ENCODE results near the gene LANCL3.
"Not testable (repeated sequence)": the region's sequence is repeated elsewhere in the genome, so short reads cannot be mapped to it uniquely, and the experiment has no call there.

The LANCL3 gene
- total RNA-seq, result 0.62 to 2.7 (median 2.5) reads per million in 4 experiments

DNA sequence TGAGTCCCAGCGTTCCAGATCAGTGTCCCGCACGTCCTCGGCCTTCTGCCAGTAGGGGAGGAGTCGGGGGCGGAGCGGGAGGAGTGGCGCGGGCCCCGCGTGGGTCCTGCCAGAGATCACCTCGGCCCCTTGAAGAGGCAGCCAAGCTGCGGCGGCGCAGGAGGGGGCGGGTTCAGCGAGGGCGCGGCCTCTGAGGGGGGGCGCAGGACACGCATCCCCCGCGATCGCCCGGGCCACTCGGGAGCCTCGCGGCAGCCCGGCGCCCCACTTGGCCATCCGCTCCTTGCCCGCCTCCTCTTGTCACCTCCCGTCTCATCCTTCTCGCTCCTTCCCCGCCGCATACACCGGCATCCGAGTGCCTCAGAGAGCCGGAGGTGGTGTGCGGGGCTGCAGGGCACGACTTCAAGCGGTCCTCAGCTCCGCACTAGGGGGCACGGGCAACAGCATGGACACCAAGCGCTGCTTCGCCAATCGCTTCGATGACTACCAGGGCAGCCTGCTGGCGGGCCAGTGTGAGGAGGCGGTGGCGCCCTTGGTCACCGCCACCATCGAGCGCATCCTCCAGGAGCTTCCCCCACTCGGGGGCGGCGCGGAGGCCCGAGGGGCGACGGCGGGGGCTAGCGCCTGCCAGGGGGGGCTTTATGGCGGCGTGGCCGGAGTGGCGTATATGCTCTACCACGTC, at the start of gene LANCL3:
TSS of gene LANCL3 (plus strand) at position 236 of the 682 bp plus-strand sequence. CDS start at position 446, 210 bp downstream.
- DNase-seq, result not testable (repeated sequence)

DNA sequence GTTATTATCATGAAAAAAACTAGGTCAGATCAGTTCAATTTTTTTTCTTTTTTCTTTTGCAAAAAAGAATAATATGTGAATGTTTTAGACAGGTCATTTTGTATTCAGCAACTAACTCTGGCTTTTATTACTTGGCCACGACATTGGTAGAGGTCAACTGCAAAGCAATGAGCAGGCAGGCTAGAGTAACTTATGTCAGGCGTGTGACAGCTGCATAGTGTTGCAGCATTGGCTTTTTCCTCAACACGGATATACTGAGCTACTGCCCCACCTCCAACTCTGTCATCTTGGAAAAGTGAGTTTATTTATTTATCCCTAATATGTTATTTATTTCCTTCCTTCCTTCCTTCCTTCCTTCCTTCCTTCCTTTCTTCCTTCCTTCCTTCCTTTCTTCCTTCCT, 47.8 kb upstream of the LANCL3 start:
- DNase-seq, result not testable (repeated sequence)

DNA sequence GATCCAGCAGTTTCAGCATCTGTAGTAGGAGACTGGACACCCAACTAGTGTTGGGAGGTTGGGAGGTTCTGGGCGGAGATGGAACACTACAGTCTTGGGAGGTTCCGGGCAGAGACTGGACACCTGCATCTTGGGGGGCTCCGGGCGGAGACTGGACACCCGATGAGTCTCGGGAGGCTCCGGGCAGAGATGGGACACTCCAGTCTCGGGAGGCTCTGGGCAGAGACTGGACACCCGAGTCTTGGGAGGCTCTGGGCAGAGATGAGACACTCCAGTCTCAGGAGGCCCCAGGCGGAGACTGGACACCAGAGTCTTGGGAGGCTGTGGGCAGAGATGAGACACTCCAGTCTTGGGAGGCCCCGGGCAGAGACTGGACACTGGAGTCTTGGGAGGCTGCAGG, 29.5 kb upstream of the LANCL3 start:
- no peak for DNase-seq

DNA sequence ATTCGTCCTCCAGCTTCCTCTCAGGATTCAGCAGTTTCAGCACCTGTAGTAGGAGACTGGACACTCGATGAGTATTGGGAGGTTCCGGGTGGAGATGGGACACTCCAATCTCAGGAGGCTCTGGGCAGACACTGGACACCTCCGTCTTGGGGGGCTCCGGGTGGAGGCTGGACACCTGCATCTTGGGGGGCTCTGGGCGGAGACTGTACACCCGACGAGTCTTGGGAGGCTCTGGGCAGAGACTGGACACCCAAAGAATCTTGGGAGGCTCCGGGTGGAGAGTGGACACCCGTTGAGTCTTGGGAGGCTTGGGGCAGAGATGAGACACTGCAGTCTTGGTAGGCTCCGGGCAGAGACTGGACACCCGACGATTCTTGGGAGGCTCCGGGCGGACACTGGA, 28.7 kb upstream of the LANCL3 start:
- DNase-seq, result no peak

DNA sequence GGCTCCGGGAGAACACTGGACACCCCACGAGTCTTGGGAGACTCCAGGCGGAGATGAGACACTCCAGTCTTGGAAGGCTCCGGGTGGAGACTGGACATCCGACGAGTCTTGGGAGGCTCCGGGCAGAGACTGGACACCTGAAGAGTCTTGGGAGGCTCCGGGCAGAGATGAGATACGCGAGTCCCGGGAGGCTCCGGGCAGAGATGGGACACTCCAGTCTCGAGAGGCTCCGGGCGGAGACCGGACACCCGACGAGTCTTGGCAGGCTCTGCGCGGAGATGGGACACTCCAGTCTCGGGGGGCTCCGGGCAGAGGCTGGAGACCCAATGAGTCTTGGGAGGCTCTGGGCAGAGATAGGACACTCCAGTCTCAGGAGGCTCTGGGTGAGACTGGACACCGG, 28.1 kb upstream of the LANCL3 start:
- DNase-seq, result no peak

DNA sequence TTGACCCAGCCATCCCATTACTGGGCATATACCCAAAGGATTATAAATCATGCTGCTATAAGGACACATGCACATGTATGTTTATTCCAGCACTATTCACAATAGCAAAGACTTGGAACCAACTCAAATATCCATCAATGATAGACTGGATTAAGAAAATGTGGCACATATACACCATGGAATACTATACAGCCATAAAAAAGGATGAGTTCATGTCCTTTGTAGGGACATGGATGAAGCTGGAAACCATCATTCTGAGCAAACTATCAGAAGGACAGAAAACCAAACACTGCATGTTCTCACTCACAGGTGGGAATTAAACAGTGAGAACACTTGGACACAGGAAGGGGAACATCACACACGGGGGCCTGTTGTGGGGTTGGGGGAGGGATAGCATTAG, 26.9 kb upstream of the LANCL3 start:
- DNase-seq, result not testable (repeated sequence)

DNA sequence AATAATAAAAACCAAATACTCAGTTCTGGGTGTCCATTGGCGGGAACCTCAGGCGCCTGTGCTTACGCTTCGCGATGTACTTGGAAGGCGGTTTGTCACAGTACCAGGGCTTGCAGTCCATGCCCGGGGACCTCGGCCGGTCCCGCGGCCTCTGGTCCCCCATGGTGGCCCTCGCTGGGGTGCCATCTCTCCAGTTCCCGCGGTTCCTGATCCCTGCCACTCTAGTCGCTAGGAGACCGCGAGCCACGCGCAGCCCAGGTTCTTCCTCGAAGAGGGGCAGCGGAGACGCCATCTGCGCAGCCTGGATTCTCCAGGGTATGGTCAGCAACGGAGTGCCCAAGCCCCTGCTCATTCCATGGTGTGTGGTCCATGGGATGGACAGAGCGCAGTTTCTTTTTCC, 26.4 kb upstream of the LANCL3 start:
- no peak for DNase-seq

DNA sequence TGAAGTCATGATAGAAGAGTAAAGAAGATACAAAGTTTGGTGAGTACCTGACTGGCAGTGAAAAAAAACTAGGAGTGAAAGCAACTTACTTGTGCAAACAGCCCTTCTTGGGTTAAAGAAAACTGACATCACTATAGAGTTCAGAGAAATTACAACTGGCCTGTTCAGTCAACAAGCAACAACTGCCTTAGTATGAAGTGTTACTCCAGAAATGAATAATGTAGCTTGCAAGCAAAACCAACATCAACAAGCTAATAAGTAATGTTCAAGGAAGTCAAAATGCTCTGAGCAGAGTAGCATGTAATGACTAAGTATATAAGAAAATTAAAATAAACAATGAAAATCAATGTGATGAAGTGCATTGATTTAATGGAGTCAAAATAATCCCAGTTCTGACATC, 21.8 kb upstream of the LANCL3 start:
- DNase-seq, result not testable (repeated sequence)

DNA sequence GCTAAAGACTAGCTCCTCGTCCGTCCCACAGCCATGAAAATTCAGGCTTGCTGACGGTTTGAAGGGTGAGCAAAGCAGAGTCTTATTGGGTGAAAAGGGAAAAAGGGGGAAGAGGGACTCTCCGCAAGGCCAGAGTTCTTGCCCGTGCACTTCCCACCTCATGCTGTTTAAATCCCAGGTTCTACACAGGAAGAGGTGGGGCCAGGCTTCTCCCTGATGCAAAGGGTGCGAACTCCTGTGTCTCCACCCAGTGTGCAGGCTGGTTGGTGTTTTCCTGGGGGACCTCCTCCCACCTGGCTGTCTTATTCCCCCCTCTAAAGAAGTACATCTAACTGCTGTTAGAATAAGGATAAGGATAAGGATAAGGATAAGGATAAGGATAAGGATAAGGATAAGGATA, 18.0 kb upstream of the LANCL3 start:
- DNase-seq, result no peak

DNA sequence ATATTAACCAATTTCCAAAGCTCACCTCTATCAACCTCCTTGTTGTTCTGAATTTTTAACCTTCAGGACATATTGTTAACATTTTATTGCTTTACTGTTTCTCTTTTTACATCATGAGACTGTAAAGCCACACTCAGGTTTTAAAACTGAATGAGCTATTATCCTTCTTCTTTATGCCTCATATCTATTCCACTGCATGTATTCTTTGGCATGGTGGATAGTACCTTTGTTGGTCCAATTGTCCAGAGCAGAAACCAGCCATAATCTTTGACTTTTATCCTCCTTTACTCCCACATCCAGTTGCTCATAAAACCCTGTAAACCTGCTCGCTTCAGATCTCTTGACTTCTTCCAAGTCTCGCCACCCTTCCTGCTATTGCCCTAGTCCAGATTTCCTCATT, 6.2 kb upstream of the LANCL3 start:
- not testable (repeated sequence) for DNase-seq

DNA sequence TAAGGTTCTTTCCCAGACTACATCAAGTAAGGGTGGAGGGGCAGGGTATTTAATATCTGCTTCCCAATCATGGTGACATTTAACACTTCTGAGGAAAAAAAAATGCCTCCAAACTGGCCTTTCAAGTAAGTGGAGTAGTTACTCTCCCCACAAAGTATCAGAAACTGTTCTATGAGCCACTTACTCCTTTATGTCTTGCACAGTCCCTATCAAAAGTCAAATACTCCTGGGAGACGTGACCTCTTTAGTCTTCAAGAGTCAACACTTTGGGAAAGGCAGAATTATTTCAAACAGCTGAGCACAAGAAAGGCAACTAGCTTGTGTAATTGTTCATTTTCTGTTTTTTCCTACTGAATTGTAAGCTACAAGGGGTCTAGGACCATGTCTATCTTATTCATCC, 1.1 kb upstream of the LANCL3 start:
- not testable (repeated sequence) for DNase-seq

DNA sequence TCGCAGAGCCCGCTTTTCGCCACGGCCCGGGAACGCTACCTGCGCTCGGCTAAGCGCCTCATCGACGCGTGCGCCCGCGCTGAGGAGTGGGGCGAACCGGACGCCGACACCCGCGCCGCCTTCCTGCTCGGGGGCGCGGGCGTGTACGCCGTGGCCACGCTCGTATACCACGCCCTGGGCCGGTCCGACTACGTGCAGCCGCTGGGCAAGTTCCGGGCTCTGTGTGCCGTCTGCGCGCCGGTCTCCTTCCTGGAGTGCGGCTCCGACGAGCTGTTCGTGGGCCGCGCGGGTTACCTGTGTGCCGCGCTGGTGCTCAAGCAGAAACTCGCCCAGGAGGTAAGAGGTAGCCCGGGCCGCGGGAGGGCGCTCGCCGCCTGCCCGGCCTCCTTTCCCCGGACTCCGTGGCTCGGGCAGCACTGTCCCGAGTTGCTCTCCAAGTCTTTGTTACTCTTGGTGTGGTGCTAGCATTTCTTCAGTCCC, 687 bp downstream of the LANCL3 start:
- DNase-seq, result not testable (repeated sequence)

DNA sequence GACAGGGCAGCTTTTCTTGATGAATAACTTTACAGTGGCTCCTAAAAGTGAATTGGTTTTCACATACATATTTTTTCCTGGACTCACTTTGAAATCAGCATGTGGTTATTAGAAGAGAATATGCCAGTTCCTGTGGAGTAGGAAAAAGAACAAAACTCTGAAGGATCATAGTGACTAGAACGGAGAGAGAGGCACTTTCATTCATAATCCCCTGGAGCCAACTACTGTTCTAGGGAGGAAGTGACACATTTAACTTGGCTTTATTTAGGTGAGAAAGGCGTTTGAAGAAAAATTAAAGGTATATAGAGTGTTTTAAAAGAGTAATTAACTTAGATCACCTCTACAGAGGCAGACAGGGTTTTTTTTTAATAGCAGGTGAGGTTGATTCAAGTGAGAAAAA, 1.7 kb downstream of the LANCL3 start:
- DNase-seq, result not testable (repeated sequence)

DNA sequence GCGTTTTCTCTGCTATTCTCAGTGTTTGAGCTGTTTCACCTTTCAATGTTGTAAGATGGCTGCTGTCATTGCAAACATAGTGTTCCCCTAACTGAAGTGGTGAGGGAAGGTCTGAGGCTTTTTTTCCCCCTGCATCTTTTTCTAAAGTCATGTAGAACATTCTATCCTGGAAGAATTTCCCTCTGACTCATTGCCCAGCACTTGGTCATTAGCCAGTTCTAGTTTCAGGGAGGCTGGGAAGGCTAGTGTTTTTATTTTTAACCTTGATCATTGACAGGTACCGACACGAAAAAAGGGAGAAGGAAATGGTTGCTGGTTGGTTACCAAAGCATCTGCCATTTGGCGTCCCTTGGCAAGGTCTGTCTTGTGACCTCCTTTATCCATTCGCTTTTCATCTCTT, 6.6 kb downstream of the LANCL3 start:
- no peak for DNase-seq

DNA sequence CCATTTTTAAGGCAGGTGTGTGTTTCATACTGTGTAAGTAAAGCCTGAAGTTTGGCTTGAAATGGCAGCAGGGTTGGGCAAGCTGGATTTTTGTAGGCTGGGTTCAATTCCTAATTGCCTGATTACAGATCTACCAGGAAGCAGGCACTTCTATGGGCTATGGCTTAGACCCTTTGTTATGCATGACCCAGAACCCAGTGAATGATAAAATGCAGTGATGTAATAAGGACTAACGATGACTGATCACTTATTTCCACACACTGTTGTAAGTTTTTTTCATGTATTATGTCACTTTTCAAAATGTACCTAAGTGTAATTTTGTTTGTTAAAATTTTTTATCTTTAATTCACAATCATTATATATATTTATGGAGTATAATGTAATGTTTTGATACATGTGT, 8.6 kb downstream of the LANCL3 start:
- DNase-seq, result no peak

DNA sequence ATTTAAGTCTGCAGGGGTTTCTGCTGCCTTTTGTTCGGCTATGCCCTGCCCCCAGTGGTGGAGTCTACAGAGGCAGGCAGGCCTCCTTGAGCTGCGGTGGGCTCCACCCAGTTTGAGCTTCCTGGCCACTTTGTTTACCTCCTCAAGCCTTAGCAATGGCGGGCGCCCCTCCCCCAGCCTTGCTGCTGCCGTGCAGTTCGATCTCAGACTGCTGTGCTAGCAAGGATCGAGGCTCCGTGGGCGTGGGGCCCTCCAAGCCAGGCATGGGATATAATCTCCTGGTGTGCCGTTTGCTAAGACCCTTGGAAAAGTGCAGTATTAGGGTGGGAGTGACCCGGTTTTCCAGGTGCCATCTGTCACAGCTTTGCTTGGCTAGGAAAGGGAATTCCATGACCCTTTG, 15.9 kb downstream of the LANCL3 start:
- not testable (repeated sequence) for DNase-seq

DNA sequence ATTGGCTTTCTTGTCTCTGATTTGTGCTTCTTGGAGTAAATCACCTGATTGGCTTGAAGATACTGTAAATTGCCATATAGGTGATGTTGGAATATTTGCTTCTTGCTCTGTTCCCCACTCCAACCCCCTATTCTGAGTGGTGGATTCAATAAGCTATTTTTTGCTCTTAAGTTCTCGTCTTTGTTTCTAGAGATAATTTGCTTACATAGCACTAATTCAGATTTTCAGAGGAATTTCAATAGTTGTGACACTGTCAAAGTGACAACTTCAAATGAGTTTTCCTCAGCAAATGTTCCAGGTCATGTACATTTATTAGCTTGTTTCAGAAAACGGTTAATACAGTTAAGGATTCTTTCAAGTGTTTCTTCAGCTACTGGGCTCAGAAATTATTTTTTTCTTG, 18.6 kb downstream of the LANCL3 start:
- DNase-seq, result no peak

DNA sequence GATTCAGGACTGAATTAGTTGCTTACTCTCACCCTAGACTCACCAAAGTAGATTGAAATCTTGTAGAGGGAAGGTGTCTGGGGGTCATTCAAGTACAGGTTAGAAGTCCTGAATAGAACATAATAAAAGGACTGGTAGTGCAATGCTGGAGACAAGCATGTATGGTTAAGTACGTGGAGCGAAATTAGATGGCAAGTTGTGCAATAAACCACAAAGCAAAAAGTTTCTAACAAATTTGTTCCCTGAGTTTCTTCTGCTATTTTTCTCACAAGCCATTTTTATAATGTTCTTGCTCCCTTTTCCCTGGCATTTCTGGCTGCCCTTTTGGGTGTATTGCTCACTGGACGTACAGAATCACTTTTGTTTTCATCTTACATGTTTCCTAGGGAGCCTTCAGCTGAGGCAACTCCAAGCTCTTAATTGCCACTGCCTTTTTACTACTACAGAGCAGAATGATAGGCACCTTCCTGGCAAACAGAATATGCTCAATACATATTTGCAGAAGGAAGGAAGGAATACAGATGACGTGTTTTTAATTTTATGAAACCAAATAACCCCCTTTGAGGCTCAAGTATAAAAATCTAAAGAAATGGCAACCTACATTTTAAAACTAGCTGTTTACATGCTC, 23.4 kb downstream of the LANCL3 start:
- DNase-seq, result no peak

DNA sequence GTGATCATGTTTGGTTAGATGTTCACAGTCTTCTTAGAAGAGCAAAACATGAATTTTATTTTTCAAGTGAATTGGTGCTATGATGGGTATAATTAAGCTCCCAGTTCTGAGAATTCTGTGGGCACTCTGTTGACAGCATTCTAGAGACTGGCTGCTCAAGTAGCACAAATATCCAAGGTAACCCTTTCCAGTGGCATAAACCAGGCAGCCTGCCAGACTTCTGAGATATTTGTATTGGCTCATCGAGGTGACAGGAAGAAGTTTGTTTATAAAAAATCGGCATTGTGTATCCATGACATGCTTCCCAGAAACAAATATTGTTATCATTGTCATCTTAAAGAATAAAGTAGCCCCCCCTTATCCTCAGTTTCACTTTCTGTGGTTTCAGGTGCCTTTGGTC, 28.3 kb downstream of the LANCL3 start:
- no peak for DNase-seq

DNA sequence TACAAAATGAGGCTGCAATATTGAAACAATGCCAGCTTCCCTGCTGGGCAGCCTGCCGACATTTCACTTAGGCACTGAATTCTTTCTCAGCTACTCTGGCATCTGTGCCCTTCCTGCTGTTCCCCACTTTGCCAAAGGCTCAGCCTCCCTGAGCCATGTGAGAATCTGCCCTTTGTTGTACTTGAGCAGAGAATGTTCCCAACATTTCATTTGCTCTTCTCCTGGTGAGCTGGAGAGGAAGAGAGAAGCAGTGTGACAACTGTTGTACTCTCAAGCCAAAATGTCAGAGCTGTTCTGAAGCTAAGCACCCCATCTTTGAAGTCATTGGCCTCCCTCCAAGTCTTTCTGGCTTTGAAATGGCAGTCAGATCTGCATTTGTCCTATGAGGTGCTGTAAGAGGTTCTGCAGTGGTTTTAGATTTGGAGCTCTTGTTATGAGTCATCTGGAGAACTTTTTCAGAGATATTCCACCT, 32.5 kb downstream of the LANCL3 start:
- no peak for DNase-seq

DNA sequence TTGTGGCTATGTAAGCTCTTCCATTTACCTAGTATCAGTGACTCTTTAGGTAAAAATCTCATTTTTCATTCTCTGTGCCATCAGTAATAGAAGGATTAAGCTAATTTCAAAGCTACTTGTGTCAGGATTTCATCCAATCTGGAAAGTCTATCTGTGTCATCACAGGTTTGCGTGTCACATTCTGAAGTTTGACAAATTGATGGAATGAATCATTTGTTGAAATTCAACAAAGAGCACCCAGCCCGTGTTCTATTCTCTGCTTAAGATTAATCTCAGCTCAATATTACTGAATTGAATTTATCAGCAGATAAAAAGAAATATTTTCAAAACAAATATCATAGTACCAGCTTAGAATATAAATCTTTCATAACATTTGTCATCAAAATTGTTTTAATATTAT, 35.8 kb downstream of the LANCL3 start:
- DNase-seq, result no peak

DNA sequence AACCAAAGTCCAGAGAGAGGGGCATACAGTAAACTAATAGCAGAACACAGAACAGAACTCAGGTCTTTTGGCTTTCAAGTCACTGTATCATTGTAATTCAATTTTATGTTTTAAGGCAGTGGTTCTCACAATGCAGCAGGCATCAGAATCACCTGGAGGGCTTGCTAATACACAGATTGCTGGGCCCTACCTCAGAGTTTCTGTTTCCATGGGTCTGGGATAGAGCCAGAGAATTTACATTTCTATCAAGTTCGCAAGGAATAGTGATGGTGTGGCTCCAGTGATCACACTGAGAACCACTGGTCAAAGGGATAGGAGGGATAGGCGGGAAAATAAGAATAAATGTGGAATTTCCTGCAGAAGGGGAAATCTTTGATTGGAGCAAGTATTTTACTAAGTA, 36.7 kb downstream of the LANCL3 start:
- no peak for DNase-seq

DNA sequence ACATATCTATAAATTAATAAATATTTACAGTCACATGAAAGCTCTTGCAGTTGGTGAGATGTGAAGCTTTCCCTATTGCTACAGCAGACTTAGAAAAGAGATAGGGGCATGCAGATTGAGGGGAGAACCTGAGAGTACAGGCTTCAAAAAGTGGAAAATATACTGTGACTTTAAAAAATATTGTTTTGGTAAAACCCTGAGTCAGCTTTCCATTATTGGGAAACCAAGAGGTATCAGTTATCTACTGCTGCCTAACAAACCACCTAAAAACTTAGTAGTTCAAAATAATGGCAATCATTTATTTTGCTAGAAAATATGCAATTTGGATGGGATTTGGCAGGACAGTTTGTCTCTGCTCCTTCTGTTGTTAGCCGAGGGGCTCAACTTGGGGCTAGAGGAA, 38.3 kb downstream of the LANCL3 start:
- DNase-seq, result no peak

DNA sequence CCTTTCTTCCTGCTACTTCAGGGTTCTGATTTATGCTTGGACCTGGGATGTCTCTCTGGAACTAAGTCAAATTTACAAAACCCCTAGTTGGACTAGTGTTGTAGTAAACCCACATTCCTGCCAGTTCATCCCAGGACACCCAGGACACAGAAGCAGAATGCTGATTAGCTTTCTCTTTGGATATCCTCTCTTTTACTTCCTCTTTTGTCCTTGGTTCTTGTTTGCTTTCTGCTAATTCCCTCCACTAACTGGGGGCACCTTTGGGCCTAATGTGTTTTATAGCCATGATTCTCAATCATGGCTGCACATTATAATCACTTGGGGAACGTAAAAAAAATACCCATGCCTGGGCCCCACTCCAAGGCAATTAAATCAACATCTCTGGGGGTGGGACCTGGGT, 42.5 kb downstream of the LANCL3 start:
- no peak for DNase-seq

DNA sequence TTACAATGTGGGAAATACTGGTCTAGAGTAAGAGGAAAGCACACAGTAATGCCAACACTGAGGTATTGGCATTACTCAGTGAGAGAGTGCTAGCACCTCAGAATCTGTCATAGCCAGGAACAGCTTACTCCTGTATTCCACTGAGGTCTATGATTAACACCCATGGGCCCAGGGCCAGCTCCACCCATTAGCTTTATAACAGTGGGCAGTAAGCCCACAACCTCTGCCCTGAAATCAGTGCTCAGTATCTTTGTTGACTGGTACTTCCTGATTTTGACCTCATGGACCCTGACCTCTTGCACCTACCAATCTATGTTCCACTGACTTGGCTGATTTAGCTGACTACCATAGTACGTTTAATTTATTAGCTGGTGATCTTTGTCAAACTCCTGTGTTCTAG, 56.1 kb downstream of the LANCL3 start:
- DNase-seq, result no peak

All from effector CD8-positive, alpha-beta T cell (primary cell).